HG03025 (cell line): Measurements from ENCODE around the gene SYTL3.
A peak's percentile ranks its signal among the peaks of the same experiment; 100 is the strongest.

Source experiments
- ATAC-seq: cut with Tn5 transposase; IDR thresholded peaks from one replicate; pipeline ENCODE4 v1.9.1; 2021; ENCODE audit warnings: mild to moderate bottlenecking, moderate library complexity; ENCODE audit not compliant: unreplicated experiment, low FRiP score

Gene SYTL3

DNA sequence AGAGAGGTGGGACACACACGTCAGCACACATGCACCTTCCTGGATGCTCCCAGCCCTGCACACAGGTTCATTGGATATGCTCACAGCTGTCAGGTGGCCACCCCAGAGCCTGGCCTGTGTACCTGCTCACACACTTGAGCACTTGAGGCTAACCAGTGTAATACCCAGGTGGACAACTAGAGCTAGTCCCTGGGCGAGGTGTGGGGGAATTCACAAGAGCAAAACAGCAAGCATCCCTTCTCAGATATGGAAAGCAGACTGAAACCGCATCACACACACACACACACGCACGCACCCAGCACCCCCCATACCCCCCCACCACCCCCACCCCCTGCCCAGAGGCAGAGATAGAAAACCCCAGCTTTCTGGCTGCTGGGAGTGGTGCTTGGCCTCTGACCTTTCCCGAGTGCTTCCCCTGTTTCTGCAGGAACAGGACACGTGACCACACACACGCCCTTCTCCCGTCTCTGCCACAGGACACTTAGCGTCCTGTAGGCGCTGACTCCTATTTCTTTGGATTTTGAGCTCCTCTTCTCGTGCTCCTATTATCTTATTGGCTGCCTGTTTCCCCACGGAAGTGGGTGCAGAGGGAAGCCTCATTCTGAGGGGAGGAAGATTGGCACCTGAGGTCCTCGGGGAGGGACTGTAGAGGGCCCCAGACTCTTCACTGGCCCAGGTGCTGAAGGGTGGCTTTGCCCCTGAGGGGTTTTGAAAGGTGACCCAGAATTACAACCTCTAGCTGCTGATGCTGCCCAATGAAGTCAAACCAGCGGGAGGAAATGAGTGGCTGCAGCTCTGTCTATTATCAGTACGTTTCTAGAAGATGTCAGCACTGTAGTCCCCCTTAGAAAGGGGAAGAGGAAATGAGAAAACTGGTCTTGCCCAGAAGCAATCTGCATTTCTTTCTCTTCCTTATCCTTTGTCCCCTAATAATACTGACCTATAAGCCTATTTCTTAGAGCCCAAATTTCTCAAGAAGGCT, 65.8 kb downstream of the SYTL3 start:
- ATAC-seq, result peak; percentile 55

DNA sequence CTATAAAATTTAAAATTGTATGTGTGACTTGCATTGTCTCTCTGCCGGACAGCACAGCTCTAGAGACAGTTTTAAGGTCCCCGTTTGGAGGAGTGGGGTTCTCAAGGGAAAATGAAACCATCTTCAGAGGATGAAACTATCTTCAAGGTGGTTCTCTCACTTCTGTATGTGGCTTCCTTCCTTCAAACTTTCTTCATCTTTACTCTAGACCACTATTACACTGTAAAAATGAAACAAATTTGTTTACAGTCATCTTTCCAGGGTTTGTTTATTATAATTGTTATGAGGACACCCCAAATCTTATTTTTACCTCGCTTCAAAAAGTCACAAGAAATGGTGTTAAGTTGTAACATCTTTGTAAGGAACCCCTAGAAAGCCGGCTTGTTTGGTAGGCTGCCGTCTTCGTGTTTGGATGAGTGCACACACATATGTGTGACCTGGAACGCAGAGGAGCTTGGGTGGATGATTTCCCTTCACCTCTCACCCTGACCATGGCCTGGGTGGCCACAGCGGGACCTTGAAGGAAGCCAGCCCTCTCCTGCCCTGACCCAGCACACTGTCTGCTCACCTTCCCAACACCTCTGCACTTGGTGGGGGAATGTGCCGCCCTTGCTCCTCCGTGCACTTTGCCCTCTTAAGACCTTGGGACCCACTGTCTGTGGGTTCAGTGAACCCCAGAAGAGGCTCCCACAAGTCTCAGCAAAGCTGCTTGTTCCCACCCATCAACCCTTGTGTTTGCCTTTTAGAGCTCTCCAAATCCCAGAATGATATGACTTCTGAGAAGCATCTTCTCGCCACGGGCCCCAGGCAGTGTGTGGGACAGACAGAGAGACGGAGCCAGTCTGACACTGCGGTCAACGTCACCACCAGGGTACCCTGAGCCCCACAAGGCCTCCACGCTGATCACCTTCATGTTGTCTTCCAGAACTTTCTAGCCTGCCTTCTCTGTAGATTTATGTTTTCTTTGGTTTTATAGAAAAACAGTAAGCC, 67.8 kb downstream of the SYTL3 start:
- peak; percentile 50 for ATAC-seq

DNA sequence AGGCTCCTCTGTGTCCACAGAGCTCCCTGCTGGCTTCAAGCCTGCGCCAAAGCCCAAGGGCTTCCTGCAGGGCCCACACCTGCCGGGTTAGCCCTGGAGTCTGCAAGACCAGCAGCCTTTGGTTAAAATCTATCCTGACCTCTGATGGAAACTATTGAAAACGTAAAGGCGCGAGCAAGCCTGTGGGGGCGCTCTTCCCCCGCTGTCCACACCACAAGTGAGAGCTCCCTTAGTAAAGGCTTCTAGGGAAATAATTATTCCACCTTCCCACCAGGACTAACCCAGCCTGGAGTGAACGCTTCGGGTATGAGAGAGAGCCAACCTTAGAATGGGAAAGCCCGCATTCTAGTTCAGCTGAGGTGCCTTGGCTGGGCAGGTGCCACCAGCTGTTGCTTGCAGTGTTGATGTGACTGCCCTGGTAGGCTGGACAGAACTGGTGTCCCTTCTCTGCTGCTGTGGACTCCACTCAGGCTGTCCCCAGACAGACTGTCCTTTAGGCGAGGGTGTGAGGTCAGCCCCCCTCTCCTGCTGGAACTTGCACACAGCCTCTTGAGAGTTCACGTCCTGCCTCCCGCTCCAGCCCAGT, 68.7 kb downstream of the SYTL3 start:
- ATAC-seq, result no peak

- ATAC-seq, result no peak
Observed at GRCh38 chr6:158722176-158722729, 72.4 kb downstream of the SYTL3 start.

GRCh38 chr6:158725704-158726103, 75.8 kb downstream of the SYTL3 start:
- ATAC-seq, result no peak

DNA sequence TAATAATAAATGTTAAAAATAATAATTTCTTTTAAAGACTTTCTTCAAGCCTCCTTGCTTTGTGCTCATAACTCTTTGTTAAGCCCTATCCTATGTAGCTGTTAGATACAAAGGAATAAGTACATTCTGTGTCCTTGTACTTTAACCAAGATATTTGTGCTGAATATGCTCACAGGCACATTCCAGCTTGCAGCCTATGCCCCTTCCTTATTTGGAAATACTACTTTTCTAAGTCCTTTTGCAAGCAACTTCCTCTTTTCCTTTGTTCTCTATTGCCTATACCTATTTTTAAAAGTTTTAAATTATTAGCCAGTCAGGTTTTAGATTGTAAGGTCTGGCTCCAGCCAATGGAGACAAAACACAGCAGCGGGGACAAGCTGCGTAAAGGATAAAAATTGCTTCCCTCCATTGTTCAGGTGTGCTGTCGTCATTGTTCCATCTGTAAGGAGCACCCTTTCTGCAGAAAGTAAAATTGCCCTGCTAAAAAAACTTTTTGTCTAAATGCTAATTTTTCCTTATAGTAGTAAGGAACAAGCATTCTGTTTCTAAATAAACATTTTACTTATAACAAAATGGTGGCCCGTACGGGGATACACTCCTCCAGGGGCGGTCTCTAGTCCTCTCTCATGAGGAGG, 80.2 kb downstream of the SYTL3 start:
- no peak for ATAC-seq

GRCh38 chr6:158730541-158730907, 80.7 kb downstream of the SYTL3 start:
- no peak for ATAC-seq

GRCh38 chr6:158735009-158735408, 85.2 kb downstream of the SYTL3 start:
- ATAC-seq, result no peak

GRCh38 chr6:158737082-158737709, 87.3 kb downstream of the SYTL3 start:
- ATAC-seq, result no peak

DNA sequence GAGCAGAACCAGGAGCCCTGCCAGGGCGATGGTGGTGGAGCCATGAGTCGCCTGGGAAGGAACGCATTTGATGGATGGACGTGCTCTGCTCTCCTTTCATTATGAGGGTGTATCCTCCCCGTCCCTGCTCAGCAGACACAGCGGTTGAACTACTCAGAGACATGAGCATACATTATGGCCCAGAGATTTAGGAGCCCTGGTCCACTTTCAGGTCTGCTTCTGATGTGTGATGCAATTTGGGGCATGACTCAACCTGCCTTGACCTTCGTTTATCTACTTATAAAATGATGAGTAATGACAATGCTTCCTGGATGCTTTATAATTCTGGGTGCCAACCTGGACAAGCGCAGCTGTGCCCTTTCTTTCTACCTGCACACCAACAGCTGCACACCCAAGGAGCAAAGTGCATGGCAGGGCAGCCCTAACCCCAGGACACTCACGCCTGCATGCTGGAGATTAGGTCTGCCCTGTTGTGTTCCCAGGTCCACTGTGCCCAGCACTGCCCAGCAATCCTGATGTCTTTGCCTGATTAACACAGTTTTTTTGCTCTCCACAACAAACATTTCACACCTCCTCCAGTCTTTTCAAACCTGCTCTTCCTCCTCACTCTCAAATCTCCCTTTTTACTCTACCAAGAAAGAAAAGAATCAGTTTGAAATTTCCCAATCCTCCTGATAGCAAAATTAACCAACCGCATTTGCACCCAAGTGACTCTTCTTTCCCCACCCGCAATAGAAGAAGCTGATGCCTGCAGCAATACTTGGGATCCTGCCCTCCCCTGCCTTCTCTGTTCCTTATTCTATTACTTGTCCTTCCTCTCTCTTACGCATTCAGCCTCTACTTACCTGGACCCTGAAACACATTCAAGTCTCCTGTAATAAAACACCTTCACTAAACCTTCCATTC, 88.1 kb downstream of the SYTL3 start:
- ATAC-seq, result no peak

DNA sequence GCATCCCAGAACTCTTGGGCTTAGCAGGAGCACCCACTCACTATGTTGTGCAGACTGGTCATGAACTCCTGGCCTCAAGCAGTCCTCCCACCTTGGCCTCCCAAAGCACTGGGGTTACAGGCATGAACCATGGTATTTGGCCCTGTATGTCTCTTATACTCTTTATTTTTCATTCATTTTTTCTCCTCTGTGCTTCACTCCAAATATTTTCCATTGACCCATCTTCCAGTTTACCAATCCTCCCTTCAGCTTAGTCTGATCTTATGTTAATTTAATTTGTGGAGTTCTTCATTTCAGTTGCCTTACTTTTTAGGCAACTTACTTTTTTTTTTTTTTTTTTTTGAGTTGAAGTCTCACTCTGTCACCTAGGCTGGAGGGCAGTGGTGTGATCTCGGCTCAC, 89.8 kb downstream of the SYTL3 start:
- ATAC-seq, result no peak

DNA sequence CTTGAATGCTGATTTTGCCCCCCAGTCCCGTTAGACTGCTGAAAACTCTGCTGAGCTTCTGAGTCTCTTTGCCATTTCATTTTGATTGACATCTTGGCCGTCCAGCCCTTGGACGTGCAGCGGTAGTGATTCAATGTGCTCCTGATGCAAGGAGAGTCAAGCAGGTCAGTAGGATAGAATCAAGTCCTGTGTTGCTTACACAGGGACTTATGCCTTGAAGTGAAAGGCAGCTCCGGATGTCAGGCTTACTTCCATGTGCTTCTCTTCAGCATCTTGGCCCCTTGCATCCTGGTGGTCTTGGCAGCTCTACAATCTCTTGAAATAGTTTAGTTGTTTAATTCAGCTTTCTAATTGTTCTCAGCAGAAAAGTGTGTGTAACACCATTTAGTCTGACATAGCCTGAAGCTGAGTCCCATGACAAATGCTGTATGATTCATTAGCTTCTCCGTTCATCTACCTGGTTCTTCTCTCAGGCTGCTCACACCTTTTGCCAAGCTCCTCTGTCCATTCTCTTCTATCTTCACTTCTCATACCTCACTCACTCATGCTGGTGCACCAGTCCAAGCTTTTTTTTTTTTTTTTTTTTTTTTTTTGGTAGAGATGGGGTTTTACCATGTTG, 93.3 kb downstream of the SYTL3 start:
- no peak for ATAC-seq

DNA sequence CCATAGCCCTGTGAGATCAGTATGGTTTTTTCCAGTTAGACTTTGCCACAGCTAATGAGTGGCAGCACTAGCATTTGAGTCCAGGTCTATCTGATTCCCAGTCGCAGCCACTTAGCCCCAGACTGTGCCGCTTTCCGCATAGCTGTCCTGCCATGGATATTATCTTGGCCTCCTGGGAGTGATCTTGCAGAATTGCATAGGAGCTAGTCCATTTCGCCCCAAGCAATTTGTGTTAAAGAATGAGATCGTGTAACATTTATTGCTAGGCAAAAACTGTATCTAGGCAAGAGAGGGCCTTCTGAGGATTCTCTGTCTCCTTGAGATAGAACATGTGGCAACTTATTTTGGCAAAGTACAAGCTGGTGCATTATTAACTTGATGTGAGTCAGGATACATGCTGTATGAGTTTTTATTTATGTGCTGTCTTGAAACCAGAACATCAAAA, 95.2 kb downstream of the SYTL3 start:
- ATAC-seq, result no peak

DNA sequence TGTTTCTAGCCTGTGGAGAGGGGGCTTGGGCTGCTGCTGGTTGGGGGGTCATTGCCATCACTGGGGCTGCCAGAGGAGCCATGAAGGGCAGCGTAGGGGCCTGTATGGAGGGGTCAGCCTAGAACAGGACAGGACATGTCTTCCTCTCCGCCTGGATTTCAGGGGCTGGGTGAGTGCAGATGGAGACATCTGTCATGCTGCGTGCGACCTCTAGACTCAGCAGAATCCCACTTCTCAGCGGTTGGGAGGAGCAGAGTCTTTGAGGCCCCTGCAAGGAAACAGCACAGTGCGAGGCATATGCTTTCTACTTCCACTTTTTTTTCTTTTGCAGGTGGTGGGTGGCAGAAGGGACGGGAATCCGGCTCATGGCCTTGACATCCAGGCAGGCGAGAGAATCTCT, 101.4 kb downstream of the SYTL3 start:
- ATAC-seq, result no peak

DNA sequence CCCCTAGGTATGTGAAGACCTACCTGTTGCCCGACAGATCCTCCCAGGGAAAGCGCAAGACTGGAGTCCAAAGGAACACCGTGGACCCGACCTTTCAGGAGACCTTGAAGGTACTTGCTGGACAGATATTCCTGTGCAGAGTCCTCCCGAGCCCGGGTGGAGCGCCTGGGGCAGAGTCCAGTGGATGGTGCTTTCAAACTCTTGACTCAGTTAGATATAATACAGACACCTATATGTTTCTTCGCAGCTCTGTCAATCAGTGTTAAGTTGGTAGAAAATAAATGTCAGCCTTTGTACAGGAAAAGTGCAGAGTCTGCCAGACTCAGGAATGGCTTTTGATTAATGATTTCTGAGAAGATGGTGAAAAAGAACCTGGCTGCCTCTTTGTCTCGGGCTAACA, 102.1 kb downstream of the SYTL3 start:
- no peak for ATAC-seq

DNA sequence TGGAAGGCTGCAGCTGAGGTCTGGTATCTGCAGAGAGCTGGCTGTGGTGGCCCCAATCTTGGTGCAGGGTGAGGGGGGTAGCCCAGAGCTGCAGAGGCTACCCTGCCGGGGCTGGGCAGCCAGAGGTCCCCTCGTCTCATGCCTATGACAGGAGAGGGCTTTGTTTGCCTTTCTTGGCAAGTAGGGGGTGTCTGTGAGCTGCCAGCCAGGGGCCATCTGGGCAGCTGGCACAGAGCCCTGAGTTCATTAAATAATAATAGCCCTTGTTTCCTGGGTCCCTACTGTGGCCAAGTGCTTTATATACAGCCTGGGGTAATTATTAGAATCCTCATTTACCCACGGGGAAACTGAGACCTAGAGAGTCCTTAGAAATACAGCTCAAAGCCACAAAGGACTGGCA, 102.8 kb downstream of the SYTL3 start:
- ATAC-seq, result no peak

DNA sequence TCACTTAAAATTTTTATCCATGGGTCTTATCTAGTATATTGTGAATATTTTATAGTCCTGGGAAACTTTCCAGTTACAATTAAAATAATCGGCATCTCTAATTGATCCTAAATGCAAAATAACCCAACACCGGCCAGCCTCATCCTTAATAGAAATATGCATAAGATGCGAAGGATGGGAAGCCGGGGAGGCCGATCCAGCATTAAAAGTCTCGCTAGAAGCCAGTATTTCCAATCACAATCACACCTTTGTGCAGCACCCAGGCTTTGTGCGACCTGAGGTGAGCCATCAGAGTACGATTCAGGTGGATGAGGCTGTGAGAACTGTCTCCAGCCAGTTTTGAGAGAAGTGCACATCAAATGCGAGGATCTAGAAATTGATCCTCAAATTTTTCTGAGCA, 104.0 kb downstream of the SYTL3 start:
- ATAC-seq, result no peak

DNA sequence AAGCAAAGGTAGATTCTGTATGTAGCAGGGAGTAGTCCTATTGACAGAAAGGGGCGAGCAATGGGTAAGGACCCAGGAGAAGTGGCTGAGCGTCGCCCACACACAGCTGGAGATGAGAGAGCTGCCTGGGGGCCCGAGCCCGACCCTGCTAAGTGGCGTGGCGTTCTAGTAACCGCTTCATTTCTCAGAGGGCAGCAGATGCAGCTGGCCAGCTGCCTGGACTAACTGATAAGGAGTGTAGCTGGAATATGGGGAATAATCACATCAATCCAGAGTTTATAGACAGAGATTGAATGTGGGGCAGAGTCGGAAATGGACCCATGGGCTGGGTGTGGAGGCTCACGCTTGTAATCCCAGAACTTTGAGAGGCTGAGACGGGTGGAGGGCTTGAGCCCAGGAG, 104.9 kb downstream of the SYTL3 start:
- no peak for ATAC-seq
